Measurements from ENCODE around the gene GCNT1. TPM values are rescaled to one million over a fixed set of nuclear protein-coding genes. Genes with fewer than 3 reads are reported as not detected.

GCNT1 gene
- total RNA-seq, 2 donors from 2014 or later: 70.6 to 76.1 TPM

GRCh38 chr9:76424491-76424890 lies 34.5 kb upstream of the GCNT1 start:
- Histone ChIP-seq H3K9me3 (ENCODE audit: control insufficient read depth, low read length) (no peaks in the 10 kb centered on the region), H3K27ac (ENCODE audit: low read depth, low read length) (no peak overlapping the region), H3K4me1 (ENCODE audit: control insufficient read depth, insufficient read depth, low read length) (no peaks in the 10 kb centered on the region), H3K9ac (ENCODE audit: extremely low read depth, low read length, poor library complexity, severe bottlenecking) (no peak overlapping the region), H3K27me3 (ENCODE audit: control insufficient read depth, insufficient read depth, low read length, poor library complexity, severe bottlenecking) (no peaks in the 10 kb centered on the region), H3K4me3 (ENCODE audit: low read length) (no peak overlapping the region), H3K36me3 (ENCODE audit: control insufficient read depth, insufficient read depth, low read length) (no peaks in the 10 kb centered on the region)
- no peak for TF ChIP-seq CTCF (conservative IDR thresholded peaks at IDR 0.05)
- Mint-ChIP-seq H3K27ac (no peak overlapping the region), H3K9me3 (no peaks in the 10 kb centered on the region), H3K4me1 (peaks cover 3% of the 10 kb centered on the region), H3K27me3 (ENCODE audit: insufficient read depth) (no peaks in the 10 kb centered on the region), H3K36me3 (ENCODE audit: low read depth) (no peaks in the 10 kb centered on the region), H3K4me3 (no peak overlapping the region)
- no peak for DNase-seq
- WGBS, 2 experiments (ENCODE audit: insufficient coverage in 1 of 2, insufficient read length in 1 of 2): 95% methylated on average over 4 of the region's 4 CpGs; no CpG with 5 or more reads in 1 of the 2 experiments

GRCh38 chr9:76425677-76426453 lies 33.1 kb upstream of the GCNT1 start:
- Histone ChIP-seq H3K9ac (ENCODE audit: extremely low read depth, low read length, poor library complexity, severe bottlenecking) (no peak overlapping the region), H3K27ac (ENCODE audit: low read depth, low read length) (no peak overlapping the region), H3K4me1 (ENCODE audit: control insufficient read depth, insufficient read depth, low read length) (no peaks in the 10 kb centered on the region), H3K4me3 (ENCODE audit: low read length) (no peak overlapping the region), H3K27me3 (ENCODE audit: control insufficient read depth, insufficient read depth, low read length, poor library complexity, severe bottlenecking) (no peaks in the 10 kb centered on the region), H3K36me3 (ENCODE audit: control insufficient read depth, insufficient read depth, low read length) (no peaks in the 10 kb centered on the region), H3K9me3 (ENCODE audit: control insufficient read depth, low read length) (no peaks in the 10 kb centered on the region)
- Mint-ChIP-seq H3K4me3 (no peak overlapping the region), H3K4me1 (peaks cover 3% of the 10 kb centered on the region), H3K27ac (no peak overlapping the region), H3K36me3 (ENCODE audit: low read depth) (no peaks in the 10 kb centered on the region), H3K9me3 (no peaks in the 10 kb centered on the region), H3K27me3 (ENCODE audit: insufficient read depth) (no peaks in the 10 kb centered on the region)
- no peak for DNase-seq
- WGBS, 2 experiments (ENCODE audit: insufficient coverage in 1 of 2, insufficient read length in 1 of 2): 93 to 96% methylated on average over 5 to 8 of the region's 8 CpGs
- TF ChIP-seq CTCF (conservative IDR thresholded peaks at IDR 0.05): no peak

GRCh38 chr9:76426807-76427419 lies 32.1 kb upstream of the GCNT1 start:
- Mint-ChIP-seq H3K4me1 (peaks cover 3% of the 10 kb centered on the region), H3K27ac (no peak overlapping the region), H3K27me3 (ENCODE audit: insufficient read depth) (no peaks in the 10 kb centered on the region), H3K9me3 (no peaks in the 10 kb centered on the region), H3K4me3 (no peak overlapping the region), H3K36me3 (ENCODE audit: low read depth) (no peaks in the 10 kb centered on the region)
- TF ChIP-seq CTCF (conservative IDR thresholded peaks at IDR 0.05): no peak
- H3K9ac ChIP-seq (ENCODE audit: extremely low read depth, low read length, poor library complexity, severe bottlenecking): no peak overlapping the region
- H3K4me1 ChIP-seq (ENCODE audit: control insufficient read depth, insufficient read depth, low read length): no peaks in the 10 kb centered on the region
- no peaks in the 10 kb centered on the region for H3K36me3 ChIP-seq (ENCODE audit: control insufficient read depth, insufficient read depth, low read length)
- H3K9me3 ChIP-seq (ENCODE audit: control insufficient read depth, low read length): no peaks in the 10 kb centered on the region
- no peaks in the 10 kb centered on the region for H3K27me3 ChIP-seq (ENCODE audit: control insufficient read depth, insufficient read depth, low read length, poor library complexity, severe bottlenecking)
- no peak for DNase-seq
- no peak overlapping the region for H3K4me3 ChIP-seq (ENCODE audit: low read length)
- WGBS, 2 experiments (ENCODE audit: insufficient coverage in 1 of 2, insufficient read length in 1 of 2): 89 to 97% methylated on average over 6 to 7 of the region's 7 CpGs
- no peak overlapping the region for H3K27ac ChIP-seq (ENCODE audit: low read depth, low read length)
